T-helper 1 cell treated with Interleukin-12 subunit alpha and Interleukin-12 subunit beta and Interleukin-4 antibody, amounts not matched to agents 30 ng/mL and 1 ng/mL, for 36 hours (primary cell): ENCODE measurements around the gene SMYD3. TPM values are rescaled to one million over a fixed set of nuclear protein-coding genes. Genes with fewer than 3 reads are reported as not detected.
"Not testable (repeated sequence)": the region's sequence is repeated elsewhere in the genome, so short reads cannot be mapped to it uniquely, and the experiment has no call there.

Source experiments
- intact Hi-C: fragments of 100-400 bp; cut with micrococcal nuclease; formaldehyde crosslinking; loops from one replicate; pipeline ENCODE4 v1.15.1; 2024
- total RNA-seq: library from RNA; stranded (reverse); gene quantifications from 2 replicates; pipeline ENCODE4 v1.2.3, GENCODE V29; 2022

SMYD3 gene
- total RNA-seq, 1 donor from 2014 or later: 24.1 TPM

GRCh38 chr1:245791410-245792312, 715.4 kb downstream of the SMYD3 start:
- intact Hi-C loops: loop anchor here (10.0 kb wide), 1 partner anchor 637 kb away; the partner anchor contains the start of gene KIF26B

- intact Hi-C loops: loop anchor here (10.0 kb wide), 1 partner anchor 636 kb away; the partner anchor contains the start of gene KIF26B
Observed at GRCh38 chr1:245790441-245790840, 716.6 kb downstream of the SMYD3 start.

GRCh38 chr1:245788886-245789285, 718.2 kb downstream of the SMYD3 start:
- intact Hi-C loops: no loop called here

GRCh38 chr1:245788269-245788668, 718.8 kb downstream of the SMYD3 start:
- intact Hi-C loops: no loop called here

GRCh38 chr1:245786948-245787347, 720.1 kb downstream of the SMYD3 start:
- intact Hi-C loops: no loop called here

- intact Hi-C loops: no loop called here
Observed at GRCh38 chr1:245779797-245780755, 727.0 kb downstream of the SMYD3 start.

- intact Hi-C loops: no loop called here
Observed at GRCh38 chr1:245777752-245778151, 729.3 kb downstream of the SMYD3 start.

GRCh38 chr1:245776694-245777332, 730.3 kb downstream of the SMYD3 start:
- intact Hi-C loops: no loop called here

GRCh38 chr1:245776139-245776538, 730.9 kb downstream of the SMYD3 start:
- intact Hi-C loops: no loop called here

- intact Hi-C loops: not testable (repeated sequence)
Observed at GRCh38 chr1:245774931-245775330, 732.1 kb downstream of the SMYD3 start.

- intact Hi-C loops: no loop called here
Observed at GRCh38 chr1:245774196-245774595, 732.9 kb downstream of the SMYD3 start.

- intact Hi-C loops: no loop called here
Observed at GRCh38 chr1:245773344-245773743, 733.7 kb downstream of the SMYD3 start.

GRCh38 chr1:245772739-245773138, 734.3 kb downstream of the SMYD3 start:
- intact Hi-C loops: no loop called here

GRCh38 chr1:245772325-245772724, 734.8 kb downstream of the SMYD3 start:
- intact Hi-C loops: no loop called here

- intact Hi-C loops: no loop called here
Observed at GRCh38 chr1:245771511-245772281, 735.4 kb downstream of the SMYD3 start.

GRCh38 chr1:245770156-245770555, 736.9 kb downstream of the SMYD3 start:
- intact Hi-C loops: no loop called here

- intact Hi-C loops: no loop called here
Observed at GRCh38 chr1:245768596-245768995, 738.5 kb downstream of the SMYD3 start.

GRCh38 chr1:245765230-245766000, 741.7 kb downstream of the SMYD3 start:
- intact Hi-C loops: no loop called here

- intact Hi-C loops: no loop called here
Observed at GRCh38 chr1:245763873-245764331, 743.2 kb downstream of the SMYD3 start.
